Measurements from ENCODE around the gene MPPED1.

DNA sequence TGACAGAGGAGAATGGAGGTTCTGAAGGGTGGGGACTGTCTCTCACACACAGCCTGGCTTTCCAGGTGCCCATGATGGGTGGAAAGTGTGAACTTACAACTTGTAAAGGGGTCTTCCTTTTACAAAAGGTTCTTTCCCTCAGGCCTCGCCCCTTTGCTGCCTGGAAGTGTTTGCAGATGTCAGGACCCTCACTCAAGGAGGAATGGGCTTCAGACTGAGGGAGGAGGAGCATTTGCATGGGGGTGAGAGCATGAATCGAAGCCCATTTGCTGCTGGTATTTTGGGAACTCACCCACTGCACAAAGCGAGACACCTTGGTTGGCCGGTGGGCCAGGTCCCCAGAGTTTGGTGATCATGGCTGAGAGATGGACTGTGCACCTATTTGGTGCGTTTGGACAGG lies 25.1 kb downstream of the MPPED1 start:
- TF ChIP-seq, protein P1, sequence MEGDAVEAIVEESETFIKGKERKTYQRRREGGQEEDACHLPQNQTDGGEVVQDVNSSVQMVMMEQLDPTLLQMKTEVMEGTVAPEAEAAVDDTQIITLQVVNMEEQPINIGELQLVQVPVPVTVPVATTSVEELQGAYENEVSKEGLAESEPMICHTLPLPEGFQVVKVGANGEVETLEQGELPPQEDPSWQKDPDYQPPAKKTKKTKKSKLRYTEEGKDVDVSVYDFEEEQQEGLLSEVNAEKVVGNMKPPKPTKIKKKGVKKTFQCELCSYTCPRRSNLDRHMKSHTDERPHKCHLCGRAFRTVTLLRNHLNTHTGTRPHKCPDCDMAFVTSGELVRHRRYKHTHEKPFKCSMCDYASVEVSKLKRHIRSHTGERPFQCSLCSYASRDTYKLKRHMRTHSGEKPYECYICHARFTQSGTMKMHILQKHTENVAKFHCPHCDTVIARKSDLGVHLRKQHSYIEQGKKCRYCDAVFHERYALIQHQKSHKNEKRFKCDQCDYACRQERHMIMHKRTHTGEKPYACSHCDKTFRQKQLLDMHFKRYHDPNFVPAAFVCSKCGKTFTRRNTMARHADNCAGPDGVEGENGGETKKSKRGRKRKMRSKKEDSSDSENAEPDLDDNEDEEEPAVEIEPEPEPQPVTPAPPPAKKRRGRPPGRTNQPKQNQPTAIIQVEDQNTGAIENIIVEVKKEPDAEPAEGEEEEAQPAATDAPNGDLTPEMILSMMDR (conservative IDR thresholded peaks at IDR 0.05 in 1 of 2, IDR thresholded peaks at IDR 0.05 in 1 of 2; ENCODE audit: extremely low read depth in 1 of 2, insufficient read depth in 1 of 2, low read depth in 1 of 2, low read length in 2 of 2), result no peak
- no peak for TF ChIP-seq EZH2 (IDR thresholded peaks at IDR 0.05; ENCODE audit: borderline replicate concordance, low read length)

All from mammary epithelial cell (primary cell).